Measurements from ENCODE around the gene ZNF677.
"Not testable (repeated sequence)": the region's sequence is repeated elsewhere in the genome, so short reads cannot be mapped to it uniquely, and the experiment has no call there.

GRCh38 chr19:53189691-53190198 lies 64.9 kb downstream of the ZNF677 start:
- TF ChIP-seq SMC3 (IDR thresholded peaks at IDR 0.05); EP300 (IDR thresholded peaks at IDR 0.05); HDAC2 (IDR thresholded peaks at IDR 0.05); CTCF (IDR thresholded peaks at IDR 0.05); POLR2A (IDR thresholded peaks at IDR 0.05; ENCODE audit: low read length): not testable (repeated sequence)

Data from A549 (cell line).